NB4 (cell line): ENCODE data around the gene SLC6A6.

ENCODE experiments used
- DNase-seq: peaks from one replicate; pipeline ENCODE4 v3.0.0; 2010; ENCODE audit warnings: low read depth
- H3K4me3 ChIP-seq: one replicate; pipeline ENCODE4 v1.5.1; 2011; ENCODE audit warnings: mild to moderate bottlenecking, low read depth, low read length, moderate library complexity
- MYC ChIP-seq: IDR thresholded peaks from 2 replicates; pipeline ENCODE4 v1.6.1; 2011; ENCODE audit warnings: low read depth, low read length
- POLR2A ChIP-seq: IDR thresholded peaks from 2 replicates; pipeline ENCODE4 v1.6.1; 2011; ENCODE audit warnings: mild to moderate bottlenecking; ENCODE audit not compliant: insufficient read length; ENCODE audit errors: extremely low read depth
- TF ChIP-seq, protein P1 (sequence below): IDR thresholded peaks from 2 replicates; pipeline ENCODE4 v1.6.1; 2011; ENCODE audit warnings: low read depth, low read length
- TF ChIP-seq, protein P2 (sequence below): IDR thresholded peaks from one replicate; pipeline ENCODE4 v1.5.1; 2012; ENCODE audit warnings: low read depth, low read length

Gene SLC6A6

DNA sequence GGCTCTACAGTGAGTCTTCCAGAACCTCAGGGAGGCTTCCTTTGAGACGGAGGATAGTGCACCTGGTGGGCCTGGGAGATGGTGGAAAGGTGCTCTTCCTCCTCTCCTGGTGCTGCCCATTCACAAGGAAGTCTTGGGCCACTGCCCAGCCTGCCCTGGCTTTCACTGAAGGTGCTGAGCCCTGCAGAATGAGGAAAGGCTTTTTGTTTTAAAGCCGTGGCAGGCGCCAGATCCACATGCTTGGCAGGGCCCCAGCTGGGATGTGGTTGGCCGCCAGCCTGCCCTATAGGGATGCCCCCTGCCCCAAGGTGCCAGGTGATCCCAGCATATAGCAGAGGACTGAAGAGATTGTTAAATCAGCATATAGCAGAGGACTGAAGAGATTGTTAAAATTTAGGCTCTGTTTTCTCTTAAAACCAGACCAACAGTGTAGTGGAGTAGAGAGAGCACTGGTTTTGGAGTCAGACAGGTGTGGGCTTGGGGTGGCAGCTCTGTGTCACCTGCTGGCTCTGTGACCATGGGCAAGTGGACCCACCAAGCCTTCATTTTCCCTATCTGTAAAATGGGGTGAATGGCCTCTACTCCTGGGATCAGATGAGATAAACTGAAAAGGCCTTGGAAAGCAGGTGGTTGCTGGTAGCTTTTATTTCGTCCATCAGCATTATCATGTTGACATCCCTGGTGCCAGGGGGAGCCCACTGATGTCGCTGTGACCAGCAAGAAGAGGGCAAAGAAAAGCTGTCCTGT lies 53.3 kb downstream of the SLC6A6 start:
- no peak for DNase-seq
- TF ChIP-seq, protein P1, sequence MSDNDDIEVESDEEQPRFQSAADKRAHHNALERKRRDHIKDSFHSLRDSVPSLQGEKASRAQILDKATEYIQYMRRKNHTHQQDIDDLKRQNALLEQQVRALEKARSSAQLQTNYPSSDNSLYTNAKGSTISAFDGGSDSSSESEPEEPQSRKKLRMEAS, result no peak
- TF ChIP-seq POLR2A (no peak), MYC (no peak)
- TF ChIP-seq, protein P2, sequence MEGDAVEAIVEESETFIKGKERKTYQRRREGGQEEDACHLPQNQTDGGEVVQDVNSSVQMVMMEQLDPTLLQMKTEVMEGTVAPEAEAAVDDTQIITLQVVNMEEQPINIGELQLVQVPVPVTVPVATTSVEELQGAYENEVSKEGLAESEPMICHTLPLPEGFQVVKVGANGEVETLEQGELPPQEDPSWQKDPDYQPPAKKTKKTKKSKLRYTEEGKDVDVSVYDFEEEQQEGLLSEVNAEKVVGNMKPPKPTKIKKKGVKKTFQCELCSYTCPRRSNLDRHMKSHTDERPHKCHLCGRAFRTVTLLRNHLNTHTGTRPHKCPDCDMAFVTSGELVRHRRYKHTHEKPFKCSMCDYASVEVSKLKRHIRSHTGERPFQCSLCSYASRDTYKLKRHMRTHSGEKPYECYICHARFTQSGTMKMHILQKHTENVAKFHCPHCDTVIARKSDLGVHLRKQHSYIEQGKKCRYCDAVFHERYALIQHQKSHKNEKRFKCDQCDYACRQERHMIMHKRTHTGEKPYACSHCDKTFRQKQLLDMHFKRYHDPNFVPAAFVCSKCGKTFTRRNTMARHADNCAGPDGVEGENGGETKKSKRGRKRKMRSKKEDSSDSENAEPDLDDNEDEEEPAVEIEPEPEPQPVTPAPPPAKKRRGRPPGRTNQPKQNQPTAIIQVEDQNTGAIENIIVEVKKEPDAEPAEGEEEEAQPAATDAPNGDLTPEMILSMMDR, result no peak
- no peak overlapping the region for H3K4me3 ChIP-seq

GRCh38 chr3:14456794-14457193 lies 54.4 kb downstream of the SLC6A6 start:
- DNase-seq, result no peak
- no peak overlapping the region for H3K4me3 ChIP-seq
- TF ChIP-seq, protein P1, result no peak
- no peak for TF ChIP-seq POLR2A
- TF ChIP-seq, protein P2, result no peak
- no peak for TF ChIP-seq MYC

DNA sequence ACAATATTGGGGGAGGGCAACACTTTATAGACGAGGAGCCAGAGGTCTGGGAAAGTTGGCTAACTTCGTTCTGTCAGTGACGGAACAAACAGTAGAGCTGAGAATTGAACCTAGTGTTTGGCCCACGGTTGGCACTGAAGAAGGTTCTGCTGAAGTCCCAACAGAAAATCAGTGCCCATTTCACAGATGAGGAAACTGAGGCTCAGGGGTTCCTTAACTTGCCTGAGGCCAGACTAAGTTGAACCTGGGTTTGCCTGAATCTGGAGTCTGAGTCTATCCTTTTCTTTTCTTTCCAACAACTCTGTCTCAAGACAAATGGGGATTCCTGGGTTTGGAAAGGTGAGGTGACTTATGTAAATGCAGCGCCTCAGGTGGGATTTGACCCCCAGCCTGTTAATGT lies 55.1 kb downstream of the SLC6A6 start:
- TF ChIP-seq, protein P1, result no peak
- TF ChIP-seq, protein P2, result no peak
- no peak for TF ChIP-seq POLR2A
- TF ChIP-seq MYC, result no peak
- no peak overlapping the region for H3K4me3 ChIP-seq
- no peak for DNase-seq

- no peak overlapping the region for H3K4me3 ChIP-seq
- no peak for DNase-seq
- TF ChIP-seq POLR2A (no peak), MYC (no peak)
- TF ChIP-seq, protein P2, result no peak
- TF ChIP-seq, protein P1, result no peak
Observed at GRCh38 chr3:14457999-14458398, 55.6 kb downstream of the SLC6A6 start.

DNA sequence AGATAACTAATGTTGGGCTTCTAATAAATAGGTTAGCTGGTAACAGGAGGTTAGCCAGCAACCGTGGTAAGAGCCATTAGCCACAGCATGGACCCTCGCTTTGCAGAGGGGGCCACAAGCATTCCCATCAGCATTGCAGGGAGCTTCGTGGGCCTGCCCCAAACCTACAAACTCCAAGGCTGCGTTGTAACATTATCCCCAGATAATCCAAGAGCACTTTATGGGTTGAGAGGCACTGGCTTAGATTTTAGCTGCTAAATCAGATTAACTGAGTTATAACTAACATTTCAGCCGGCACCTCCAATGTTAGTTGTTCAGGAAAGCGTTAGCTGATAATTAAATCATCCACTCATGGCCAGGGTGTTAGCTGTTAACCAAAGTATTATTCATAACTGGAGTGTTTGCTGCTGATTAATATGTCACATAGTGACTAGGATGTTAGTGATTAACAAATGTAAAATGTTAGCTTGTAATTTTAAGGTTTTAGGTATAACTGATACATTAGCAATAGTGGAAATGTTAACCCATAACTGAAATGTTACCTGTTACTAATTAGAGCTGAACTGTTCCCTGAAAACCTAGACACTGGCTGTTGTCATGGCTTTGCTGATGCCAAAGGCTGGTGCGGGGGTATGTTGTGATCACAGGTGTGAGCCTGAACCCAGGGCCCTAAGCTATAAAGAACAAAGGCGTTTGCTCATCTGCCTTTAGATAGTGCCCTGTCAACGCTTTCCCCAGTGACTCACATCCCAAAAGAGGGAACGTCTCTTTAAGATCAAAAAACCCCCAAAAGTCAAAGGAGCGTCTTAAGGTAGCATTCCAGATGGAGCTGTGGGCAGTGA lies 56.2 kb downstream of the SLC6A6 start:
- no peak overlapping the region for H3K4me3 ChIP-seq
- no peak for DNase-seq
- TF ChIP-seq, protein P1, result no peak
- TF ChIP-seq POLR2A (no peak), MYC (no peak)
- TF ChIP-seq, protein P2, result no peak
